GM18868 (cell line): ENCODE results near the gene UNC5B.

Experiments
- ATAC-seq: cut with Tn5 transposase; IDR thresholded peaks from one replicate; pipeline ENCODE4 v1.9.1; 2021; ENCODE audit warnings: mild to moderate bottlenecking, moderate library complexity; ENCODE audit not compliant: unreplicated experiment

UNC5B gene

GRCh38 chr10:71221586-71222202 is 9.3 kb downstream of the UNC5B start:
- no peak for ATAC-seq

GRCh38 chr10:71222601-71223346 is 10.4 kb downstream of the UNC5B start:
- no peak for ATAC-seq

GRCh38 chr10:71223347-71224058 is 11.1 kb downstream of the UNC5B start:
- ATAC-seq: no peak

- ATAC-seq: no peak
These were observed 13.1 kb downstream of the UNC5B start for GRCh38 chr10:71225291-71226058.

GRCh38 chr10:71228875-71229675 is 16.7 kb downstream of the UNC5B start:
- ATAC-seq: no peak

GRCh38 chr10:71229726-71230655 is 17.6 kb downstream of the UNC5B start:
- no peak for ATAC-seq

- no peak for ATAC-seq
These were observed 18.3 kb downstream of the UNC5B start for GRCh38 chr10:71230656-71231025.

GRCh38 chr10:71231206-71231605 is 18.8 kb downstream of the UNC5B start:
- ATAC-seq: no peak

GRCh38 chr10:71232089-71232998 is 20.0 kb downstream of the UNC5B start:
- ATAC-seq: no peak

GRCh38 chr10:71233482-71233892 is 21.1 kb downstream of the UNC5B start:
- no peak for ATAC-seq

- ATAC-seq: no peak
These were observed 21.9 kb downstream of the UNC5B start for GRCh38 chr10:71234004-71234894.

- no peak for ATAC-seq
These were observed 22.8 kb downstream of the UNC5B start for GRCh38 chr10:71234970-71235685.

GRCh38 chr10:71235808-71236207 is 23.4 kb downstream of the UNC5B start:
- ATAC-seq: no peak

GRCh38 chr10:71236286-71236685 is 23.9 kb downstream of the UNC5B start:
- no peak for ATAC-seq

GRCh38 chr10:71236822-71237682 is 24.7 kb downstream of the UNC5B start:
- no peak for ATAC-seq
